ENCODE results near the gene ACRV1.
"Not testable (repeated sequence)": the region's sequence is repeated elsewhere in the genome, so short reads cannot be mapped to it uniquely, and the experiment has no call there.

The ACRV1 gene

DNA sequence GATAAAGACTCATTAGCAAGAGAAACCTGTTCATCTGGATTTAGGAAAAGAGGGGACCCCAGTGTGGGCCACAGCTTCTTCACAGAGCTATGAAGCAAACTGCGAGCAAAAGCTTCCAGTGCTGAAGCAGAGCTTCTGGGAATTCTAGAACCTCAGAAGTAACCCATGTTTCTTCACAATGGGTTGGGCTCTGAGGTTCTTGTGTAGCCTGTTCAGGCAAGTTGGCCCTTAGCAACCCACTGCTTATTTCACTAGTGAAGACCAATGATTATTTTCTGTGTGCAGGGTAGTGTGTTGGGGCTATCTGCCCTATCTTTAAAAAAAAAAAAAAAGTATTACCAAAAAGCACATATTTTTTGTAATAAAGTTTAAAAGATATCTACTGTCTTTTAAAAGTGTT is at the start of gene ACRV1:
Gene ACRV1 (minus strand): TSS at position 101 of the 400 bp plus-strand sequence. CDS start 67 bp downstream, at position 34.
- DNase-seq, result no peak

DNA sequence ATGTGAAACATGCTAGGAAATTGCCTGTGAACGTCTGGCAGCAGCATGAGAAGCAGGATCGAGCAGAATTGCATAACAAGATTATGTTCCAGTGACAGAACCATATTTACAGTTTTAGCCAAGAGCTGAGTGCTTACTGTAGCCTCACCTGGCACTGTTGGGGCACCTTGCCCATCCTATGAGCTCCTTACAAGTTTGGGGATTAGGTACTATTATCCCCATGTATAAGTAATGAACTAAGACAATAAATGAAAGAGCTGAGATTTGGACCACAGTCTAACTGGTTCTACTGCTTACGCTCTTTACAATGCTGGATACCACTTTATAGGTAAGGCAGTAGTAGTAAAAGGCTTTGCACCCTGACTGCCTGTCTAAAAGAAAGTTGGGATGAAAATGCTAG is 48.3 kb upstream of the ACRV1 start:
- no peak for DNase-seq

DNA sequence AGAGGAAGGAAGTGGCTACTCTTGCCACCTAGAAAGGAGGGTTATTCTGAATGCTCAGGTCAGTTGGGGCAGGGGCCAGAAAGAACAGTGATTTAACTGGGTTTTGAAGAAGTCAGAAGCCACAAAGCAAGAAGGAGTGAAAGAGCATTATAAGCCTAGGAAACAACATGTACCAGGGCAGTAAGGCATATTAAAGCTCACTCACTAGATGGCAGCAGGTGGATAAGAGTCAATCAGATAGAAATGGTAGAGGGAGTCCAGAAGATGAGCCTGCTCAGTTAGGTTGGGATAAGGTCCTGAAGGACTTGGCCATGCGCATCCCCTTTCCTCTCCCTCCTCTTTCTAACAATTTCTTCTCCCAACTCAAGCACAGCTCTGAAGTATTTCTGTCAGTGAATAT is 43.5 kb upstream of the ACRV1 start:
- no peak for DNase-seq

DNA sequence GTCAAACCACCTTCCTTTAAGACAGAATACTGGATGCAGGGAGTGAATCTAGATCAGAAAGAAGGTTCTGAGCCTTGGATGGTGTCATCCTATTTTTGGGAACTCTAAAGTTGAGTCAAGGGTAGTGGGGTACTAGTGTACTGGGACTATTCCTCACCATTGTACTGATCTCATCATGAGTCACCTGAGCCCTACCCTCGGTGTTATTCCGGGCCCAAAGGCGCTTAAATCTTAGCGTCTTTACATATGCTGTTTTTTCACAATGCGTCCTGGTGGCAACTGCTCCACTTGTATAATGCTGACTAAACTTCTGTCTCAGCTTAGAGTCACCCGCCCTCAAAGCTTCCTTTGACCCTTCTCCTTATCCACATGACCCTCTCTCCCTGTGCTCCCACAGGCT is 40.1 kb upstream of the ACRV1 start:
- no peak for DNase-seq

- not testable (repeated sequence) for DNase-seq
Observed at GRCh38 chr11:125704686-125705085, 24.0 kb upstream of the ACRV1 start.

- DNase-seq, result no peak
Observed at GRCh38 chr11:125701858-125702621, 21.4 kb upstream of the ACRV1 start.

- DNase-seq, result no peak
Observed at GRCh38 chr11:125701018-125701610, 20.5 kb upstream of the ACRV1 start.

DNA sequence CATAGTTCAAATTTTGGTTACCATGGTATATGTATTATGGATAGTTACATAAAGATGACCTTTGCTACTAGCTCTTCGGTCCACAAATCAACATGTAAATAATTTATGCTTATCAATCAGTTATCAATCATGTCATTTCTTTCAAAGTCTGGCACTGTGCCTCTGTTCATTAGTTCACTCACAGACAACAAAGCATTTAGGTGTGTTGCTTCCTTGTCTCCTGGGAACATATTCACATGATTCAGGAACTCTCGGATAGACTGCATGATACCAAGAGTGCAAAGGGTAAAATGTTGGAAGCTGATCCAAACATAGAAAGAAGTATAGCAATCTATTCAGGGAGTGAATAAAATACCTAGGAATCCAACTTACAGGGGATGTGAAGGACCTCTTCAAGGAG is 14.3 kb upstream of the ACRV1 start:
- DNase-seq, result no peak

DNA sequence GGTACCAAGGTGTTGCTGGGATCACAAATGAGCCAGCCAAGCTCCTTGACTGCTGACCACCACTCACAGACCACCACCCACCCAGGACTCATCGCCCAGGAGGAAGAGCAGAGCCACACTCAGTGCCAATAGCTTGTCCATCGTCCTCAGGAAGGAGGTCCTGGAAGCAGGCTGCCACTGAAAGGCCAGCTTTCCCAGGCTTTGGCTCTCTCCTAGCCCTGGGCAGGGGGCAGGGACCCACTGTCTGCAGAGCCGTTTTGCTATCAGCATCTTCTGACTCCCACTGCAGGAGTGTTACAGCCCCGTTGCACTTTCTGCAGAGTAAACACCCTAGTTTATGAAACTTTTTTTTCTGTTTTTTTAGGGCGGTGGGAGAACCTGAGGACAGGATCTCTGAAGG is 12.2 kb upstream of the ACRV1 start:
- DNase-seq, result no peak

GRCh38 chr11:125690006-125690405 is 9.4 kb upstream of the ACRV1 start:
- DNase-seq, result no peak

DNA sequence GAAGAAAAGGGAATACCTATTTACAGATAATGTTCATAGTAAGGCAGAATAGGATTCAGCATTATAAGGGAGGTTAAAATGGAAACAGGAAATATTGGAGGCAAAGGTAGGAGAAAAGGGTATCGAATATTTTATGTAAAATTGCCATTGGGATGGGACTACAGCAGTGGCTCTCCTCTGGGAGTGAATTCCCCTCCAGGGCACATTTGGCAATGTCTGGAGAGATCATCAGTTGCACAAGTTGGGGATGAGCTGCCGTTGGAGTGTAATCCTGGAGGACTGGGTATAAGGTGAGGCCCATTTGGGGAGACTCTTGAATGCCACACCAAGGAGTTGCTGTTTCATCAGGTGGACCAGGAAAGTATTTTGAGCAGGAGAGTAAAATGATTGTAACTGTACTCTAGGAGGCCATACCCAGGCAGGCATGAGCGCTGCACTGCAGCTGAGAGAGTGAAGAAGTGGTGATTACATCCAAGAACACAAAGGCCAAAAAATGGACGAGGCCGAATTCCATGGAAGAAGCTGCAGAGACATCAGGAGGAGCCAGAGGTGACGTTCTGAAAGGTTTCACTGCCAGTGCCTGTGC is 8.7 kb upstream of the ACRV1 start:
- no peak for DNase-seq

- no peak for DNase-seq
Observed at GRCh38 chr11:125688632-125689031, 8.0 kb upstream of the ACRV1 start.

GRCh38 chr11:125688066-125688465 is 7.4 kb upstream of the ACRV1 start:
- no peak for DNase-seq

DNA sequence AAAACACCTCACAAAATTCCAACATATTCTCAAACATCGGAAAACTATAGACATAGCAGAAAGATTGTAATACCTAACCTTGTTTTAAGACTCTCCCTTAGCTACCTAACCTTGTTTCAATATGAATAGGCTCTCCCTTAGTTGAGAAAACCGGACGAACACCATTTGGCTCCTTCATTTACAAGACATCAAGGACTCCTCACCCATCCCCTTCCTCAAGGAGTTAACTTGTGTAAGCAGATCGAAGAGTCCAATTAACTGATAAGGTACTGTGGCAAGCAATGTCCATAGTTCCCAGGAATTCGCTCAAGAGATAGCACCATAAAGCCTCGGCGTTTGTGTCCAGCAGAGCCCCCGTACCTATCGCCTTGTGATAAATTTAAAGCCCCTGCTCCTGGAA is 4.6 kb upstream of the ACRV1 start:
- no peak for DNase-seq

GRCh38 chr11:125679837-125680236 is 810 bp downstream of the ACRV1 start:
- DNase-seq, result no peak

DNA sequence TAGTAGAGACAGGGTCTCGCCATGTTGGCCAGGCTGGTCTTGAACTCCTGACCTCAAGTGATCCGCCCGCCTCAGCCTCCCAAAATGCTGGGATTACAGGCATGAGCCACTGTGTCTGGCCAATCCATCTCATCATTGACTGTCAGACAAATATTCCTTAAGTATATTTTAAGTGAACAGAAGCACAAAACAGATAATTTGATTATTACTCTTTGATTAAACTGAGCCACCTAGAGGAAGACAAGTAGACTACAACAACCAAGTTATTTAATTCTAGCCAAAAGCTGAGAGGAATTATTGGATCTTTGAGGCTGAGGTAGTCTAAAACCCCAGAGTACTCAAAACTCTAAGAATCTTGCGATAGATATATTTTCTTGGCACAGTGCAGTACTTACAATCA is 1.2 kb downstream of the ACRV1 start:
- no peak for DNase-seq

GRCh38 chr11:125675196-125675595 is 5.5 kb downstream of the ACRV1 start:
- DNase-seq, result no peak

GRCh38 chr11:125674210-125674609 is 6.4 kb downstream of the ACRV1 start:
- DNase-seq, result no peak

DNA sequence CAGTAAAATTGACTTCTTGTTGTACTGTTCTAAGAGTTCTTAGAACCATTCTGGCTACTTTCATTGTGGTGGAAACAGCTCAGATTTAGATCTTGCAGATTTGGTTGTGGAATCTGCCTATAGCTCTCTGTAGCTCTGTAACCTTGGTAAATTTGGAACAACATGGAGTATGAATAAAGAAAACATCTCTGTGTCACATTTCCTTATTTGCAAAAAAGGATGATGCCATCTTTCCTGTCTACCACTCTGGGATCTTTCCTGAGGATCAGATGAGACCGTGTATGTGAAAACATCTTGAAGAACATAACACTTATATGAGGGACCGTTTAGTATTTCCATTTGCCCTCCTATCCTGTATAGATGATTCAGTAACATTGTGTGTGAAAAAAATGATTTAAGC is 9.1 kb downstream of the ACRV1 start:
- DNase-seq, result no peak

GRCh38 chr11:125670172-125670571 is 10.5 kb downstream of the ACRV1 start:
- DNase-seq, result no peak

DNA sequence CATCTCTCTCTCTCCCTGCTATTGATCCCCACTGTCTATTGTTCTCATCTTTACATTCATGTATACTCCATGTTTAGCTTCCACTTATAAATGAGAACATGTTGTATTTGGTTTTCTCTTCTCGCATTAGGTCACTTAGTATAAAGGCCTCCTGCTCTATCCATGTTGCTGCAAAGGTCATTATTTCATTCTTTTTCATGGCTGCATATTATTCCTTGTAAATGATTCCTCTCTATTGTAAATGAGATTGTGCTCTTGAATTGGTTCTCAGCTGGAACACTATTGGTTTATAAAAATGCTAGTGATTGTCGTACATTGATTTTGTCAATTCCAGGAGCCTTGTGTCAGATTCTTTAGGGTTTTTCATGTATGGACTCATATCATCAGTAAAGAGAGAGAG is 13.5 kb downstream of the ACRV1 start:
- DNase-seq, result no peak

DNA sequence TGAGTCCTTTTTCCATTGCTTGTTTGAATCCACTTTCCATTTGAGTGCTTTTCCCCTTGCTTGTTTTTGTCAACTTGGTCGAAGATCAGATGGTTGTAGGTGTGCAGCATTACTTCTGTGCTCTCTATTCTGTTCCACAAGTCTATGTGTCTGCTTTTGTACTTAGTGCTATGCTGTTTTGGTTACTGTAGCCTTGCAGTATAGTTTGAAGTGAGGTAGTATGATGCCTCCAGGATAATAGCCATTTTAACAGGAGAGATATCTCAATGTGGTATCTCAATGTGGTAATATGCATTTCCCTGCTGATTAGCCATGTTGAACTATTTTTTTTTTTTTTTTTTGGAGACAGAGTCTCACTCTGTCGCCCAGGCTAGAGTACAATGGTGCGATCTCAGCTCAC is 16.7 kb downstream of the ACRV1 start:
- no peak for DNase-seq

DNA sequence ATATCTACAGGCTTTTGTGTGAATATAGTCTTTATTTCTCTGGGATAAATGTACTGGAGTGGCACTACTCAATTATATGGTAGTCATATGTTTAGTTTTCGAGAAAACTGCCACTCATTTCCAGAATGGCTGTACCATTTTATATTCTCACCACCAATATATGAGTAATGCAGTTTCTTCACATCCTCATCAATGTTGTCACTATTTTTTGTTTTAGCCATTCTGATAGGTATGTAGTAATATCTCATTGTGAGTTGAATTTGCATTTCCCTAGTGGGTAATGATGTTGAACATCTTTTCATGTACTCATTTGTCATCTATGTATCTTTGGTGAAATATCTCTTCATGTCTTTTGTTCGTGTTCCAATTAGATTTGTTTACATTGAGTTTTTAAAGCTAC is 18.0 kb downstream of the ACRV1 start:
- DNase-seq, result no peak

DNA sequence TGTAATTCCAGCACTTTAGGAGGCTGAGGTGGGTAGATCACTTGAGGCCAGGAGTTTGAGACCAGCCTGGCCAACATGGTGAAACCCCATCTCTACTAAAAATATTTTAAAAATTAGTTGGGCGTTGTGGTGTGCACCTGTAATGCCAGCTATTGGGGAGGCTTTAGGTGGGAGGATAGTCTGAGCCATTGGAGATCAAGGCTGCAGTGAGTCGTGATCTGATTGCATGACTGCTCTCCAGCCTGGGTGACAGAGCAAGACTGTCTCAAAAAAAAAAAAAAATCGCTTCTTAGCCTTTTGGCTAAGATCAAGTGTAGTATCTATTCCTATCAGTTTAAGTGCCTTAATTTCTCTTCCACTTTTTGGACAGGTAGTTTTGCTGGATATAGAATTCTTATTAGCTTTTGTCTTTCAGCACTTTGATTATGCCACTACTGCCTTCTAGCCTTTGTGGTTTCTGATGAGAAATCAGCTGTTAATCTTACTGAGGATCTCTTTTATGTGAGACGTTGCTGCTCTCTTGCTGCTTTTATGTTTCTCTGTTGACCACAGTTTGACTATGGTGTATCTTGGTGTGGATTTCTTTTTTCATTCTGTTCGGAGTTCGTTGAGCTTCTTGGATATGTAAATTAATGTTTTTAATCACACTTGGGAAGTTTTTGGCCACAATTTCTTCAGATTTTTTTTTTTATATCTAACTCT is 31.0 kb downstream of the ACRV1 start:
- no peak for DNase-seq

Measured in stimulated activated CD4-positive, alpha-beta T cell treated with anti-CD3 and anti-CD28 coated beads, Interleukin-2, amount 100 ng/mL, for 48 hours (primary cell).